ENCODE measurements around the gene GPR3.
"Not testable (repeated sequence)": the region's sequence is repeated elsewhere in the genome, so short reads cannot be mapped to it uniquely, and the experiment has no call there.

The GPR3 gene

DNA sequence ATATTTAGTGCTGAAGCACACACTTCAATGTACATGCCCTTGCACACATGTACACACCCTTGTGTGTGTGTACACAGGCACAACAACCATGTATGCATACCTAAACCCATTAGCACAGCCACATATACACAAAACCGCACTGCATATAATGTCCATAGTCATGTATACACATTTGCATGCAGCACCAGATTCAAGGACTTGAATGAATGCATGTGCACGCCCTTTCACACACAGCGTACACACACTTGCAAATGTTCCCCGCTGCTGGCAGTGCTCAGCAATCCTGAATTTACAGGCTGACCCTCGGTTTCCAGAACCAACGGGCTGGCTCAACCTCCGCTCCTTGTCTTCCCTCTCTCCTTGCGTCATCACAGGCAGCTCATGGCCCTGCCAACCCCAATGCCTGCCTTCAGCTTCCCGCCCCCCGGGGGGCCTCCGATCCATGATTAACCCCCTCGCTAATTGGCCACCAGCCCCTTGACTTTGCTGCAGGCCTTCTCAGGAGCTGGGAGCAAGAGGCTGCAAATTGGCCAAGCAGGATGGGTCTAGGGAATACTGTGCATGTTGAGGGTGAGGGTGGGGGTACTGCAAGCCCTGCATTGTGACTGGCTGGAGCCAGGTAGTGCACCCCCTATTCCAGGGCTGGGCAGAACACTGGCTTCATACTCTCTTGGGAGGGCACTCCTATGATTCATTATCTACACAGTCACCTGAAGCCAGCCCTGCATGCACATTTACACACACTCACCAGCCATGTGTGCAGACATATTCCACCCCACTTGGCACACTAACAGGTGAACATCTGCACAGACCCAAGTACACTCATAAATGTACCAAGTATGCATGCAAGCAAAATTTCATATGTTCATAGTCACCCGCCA, 7.9 kb downstream of the GPR3 start:
- no peak for DNase-seq

- no peak for DNase-seq
Observed at GRCh38 chr1:27400963-27401341, 8.5 kb downstream of the GPR3 start.

GRCh38 chr1:27402349-27402754, 9.9 kb downstream of the GPR3 start:
- DNase-seq = no peak

DNA sequence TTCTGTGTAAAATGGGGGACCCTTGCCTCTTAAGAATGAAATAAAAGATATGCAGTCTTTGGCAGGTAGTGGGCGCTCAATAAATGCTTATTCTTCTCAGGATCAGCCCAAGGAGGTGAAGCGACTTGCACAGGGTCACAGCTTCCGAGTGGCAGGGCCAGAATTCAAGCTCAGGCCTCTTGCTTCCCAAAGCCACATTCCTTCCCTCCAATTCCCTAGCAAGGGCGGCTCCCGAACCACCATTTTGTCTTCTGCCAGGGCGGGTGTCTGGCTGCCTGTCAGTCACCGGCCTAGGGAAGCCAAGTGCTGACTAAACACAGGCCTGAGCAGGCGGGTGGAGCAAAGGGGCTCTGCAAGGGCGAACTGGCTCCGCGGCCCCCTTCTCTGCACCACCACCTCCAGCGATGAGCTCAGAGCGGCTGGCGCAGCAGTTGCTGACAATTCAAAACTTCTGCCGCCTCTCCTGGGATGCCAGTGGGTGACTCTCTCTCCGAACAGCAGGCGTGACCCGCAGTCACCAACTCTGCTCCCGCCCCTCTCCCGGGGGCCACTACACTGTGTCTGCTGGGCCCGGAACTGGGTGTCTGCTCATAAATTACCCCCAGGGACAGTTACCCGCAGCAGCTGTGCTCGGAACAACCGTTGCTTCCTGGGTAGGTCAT, 10.8 kb downstream of the GPR3 start:
- no peak for DNase-seq

DNA sequence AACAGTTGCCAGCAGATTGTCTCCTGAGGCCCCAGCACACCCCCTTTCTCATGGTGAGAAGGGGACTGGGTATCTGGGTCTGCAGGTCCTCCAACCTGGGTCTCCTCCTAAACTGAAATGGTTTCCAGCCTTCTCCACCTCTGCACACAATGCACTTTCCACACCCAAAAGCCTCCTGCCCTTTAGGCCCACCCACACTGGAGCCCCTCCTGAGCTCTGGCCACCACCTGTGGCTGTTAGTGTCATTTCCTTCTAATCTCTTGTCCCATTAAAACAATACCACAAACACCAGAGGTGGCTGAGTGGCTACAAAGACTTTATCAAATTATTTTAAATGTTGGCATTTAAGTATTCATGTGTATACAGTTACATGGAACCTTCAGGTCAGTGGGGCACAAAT, 11.5 kb downstream of the GPR3 start:
- DNase-seq = no peak

- no peak for DNase-seq
Observed at GRCh38 chr1:27405074-27405473, 12.7 kb downstream of the GPR3 start.

- not testable (repeated sequence) for DNase-seq
Observed at GRCh38 chr1:27405598-27406361, 13.4 kb downstream of the GPR3 start.

- DNase-seq = no peak
Observed at GRCh38 chr1:27406362-27406680, 13.9 kb downstream of the GPR3 start.

GRCh38 chr1:27406791-27407190, 14.4 kb downstream of the GPR3 start:
- not testable (repeated sequence) for DNase-seq

DNA sequence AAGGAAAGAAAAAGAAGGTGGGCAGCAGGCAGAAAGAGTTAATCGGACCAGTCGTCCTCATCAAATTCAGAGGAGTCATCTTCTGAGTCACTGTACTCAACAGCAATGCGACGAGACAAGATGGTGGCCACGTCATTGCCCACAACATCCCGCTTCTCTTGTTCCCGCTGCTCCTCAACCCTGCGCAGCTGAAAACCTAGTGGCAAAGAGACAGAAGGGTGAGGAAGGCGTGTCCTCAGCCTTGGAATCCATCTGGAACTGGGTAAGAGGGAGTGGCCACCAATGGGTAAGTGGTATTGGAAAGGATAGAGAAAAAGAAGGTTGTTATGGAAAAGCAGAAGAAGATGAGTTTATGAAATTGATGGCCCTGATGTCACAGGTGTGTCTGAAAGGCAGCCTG, 15.7 kb downstream of the GPR3 start:
- DNase-seq = no peak

DNA sequence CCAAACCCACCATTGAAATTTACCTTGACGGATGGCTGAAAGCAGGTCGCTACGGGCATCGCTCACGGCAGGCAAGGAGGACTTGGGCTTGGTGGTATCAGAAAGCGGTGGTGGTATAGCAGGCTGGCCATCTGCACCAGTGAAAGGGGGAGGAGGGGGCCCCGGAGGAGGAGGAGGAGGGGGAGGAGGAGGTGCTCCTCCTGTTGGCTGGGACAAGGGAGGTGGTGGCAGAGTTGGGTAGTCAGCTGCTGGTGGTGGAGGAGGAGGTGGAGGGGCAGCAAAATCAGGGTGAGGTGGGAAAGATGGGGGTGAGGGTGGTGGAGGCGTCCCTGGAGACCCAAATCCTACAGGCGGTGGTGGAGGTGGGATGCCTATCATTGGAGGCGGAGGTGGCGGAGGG, 17.2 kb downstream of the GPR3 start:
- no peak for DNase-seq

GRCh38 chr1:27410709-27411108, 18.3 kb downstream of the GPR3 start:
- no peak for DNase-seq

DNA sequence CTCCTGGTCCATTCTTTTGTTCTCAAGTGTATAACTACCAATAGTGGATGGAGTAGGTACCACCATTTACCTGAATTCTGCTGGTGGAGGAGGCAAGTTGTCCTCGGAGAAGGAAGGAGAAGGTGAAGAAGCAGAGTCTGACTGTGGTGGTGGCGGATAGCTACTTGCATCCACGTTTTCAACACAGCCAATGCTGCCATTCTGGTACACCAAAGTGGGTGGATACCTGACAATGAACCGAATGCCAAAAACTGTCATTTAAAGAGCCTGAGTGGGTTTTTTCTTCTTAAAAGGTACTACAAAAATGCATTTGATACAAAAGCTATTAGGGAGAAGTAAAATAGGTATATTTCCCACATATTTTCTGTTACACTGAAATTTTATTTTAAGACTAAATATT, 20.1 kb downstream of the GPR3 start:
- DNase-seq = no peak

DNA sequence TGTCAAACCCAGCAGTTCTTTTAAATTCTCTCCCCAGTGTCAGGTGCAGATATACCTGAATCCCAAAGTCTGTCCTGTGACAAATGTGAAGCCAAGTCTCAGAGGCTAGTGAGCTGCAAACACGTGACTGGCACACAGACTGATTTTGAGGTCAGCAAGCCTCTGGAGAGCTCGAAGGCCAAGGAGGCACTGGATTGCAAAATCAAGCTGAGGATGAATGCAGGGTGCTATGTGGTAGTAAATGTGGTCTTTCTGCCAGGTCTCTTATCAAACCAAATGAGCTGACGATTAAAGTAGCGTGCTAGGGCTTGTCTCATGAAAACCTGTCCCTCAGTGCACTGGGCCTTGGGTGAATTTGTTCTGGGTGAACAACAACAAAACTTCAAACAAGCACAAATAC, 20.6 kb downstream of the GPR3 start:
- no peak for DNase-seq

DNA sequence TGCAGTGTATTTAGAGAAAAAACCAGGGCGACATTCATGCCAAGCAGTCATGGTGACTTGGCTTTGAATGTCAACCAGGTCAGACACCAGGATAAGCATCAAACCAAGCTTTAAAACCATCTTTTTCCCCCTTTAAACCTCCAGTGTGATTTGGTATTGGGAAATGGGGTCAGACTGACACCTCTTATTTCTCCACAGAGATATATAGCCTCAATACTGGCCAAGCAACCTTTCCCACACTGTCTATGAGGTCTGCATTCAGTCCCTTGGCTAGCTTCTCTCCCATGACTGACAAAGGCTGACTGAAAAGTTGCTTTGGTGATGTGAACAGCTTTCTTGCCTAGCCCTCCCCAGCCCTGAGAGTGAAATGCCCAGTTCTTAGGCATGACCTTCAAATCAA, 21.7 kb downstream of the GPR3 start:
- no peak for DNase-seq

- DNase-seq = peak; percentile 41 to 44
Observed at GRCh38 chr1:27416387-27417111, 24.1 kb downstream of the GPR3 start.

- DNase-seq = no peak
Observed at GRCh38 chr1:27417713-27418112, 25.3 kb downstream of the GPR3 start.

- peak; percentile 19 to 30 for DNase-seq
Observed at GRCh38 chr1:27418326-27419185, 26.1 kb downstream of the GPR3 start.

DNA sequence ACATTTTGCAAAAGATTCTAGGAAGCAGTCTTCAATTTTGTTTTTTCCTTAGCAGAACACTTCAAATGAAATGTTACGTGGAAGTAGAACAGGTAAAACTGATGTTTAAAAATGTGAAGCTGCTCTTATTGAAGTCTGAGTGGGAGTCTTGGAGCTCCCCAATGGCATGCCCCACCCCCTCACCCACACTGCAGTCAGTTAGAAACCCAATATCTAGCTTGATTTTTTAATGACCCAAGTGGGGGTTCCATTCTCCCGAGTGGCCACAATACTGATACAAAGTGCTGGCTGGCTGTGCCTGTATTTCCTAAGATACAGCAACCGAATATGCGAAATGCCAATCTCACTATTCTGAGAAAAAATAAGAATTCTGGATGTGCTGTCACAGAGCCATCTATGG, 31.3 kb downstream of the GPR3 start:
- no peak for DNase-seq

- DNase-seq = no peak
Observed at GRCh38 chr1:27427329-27427728, 34.9 kb downstream of the GPR3 start.

DNA sequence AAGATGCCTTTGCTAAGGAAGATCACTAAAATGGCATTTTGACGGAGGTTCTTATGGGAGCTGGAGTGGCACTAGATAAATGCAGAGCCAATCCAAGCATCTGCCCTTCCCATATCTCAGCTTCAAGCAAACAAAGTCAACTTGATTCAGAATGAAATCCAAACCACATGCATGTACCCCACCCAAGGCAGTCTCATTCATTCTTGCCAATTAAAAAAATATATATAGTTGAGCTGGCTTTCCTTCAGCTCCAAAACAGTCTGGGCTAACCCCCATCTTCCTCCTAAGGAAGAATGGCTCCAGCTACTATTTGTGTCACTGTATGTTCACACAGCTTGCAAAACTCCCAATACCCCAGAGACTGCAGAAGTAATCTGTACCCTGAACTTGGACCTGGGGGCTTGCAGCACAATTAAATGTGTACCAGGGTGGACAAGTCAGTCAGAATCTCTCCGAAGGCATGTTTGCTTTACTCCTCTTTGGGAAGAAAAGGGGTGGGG, 35.4 kb downstream of the GPR3 start:
- no peak for DNase-seq

Measured in activated CD4-positive, alpha-beta T cell treated with anti-CD3 and anti-CD28 coated beads, Interleukin-2, amount 50 U/mL, for 4 hours (primary cell).